Spleen (tissue), 11 donors: ENCODE measurements around the gene ERI3. TPM values are rescaled to one million over a fixed set of nuclear protein-coding genes. Genes with fewer than 3 reads are reported as not detected.

Experiments
- DNase-seq: peaks from one replicate; pipeline ENCODE4 v3.0.0-alpha.2; 2020
- H3K27ac ChIP-seq, 8 donors: fragments of 200-600 bp; sonication (generic) in 7 of 8; 1 replicate in 4 of 8; 2 replicates in 4 of 8; pipeline versions ENCODE4 v1.5.0 to v1.8.0; 2016 to 2021; ENCODE audit warnings: inconsistent platforms in 4 of 8, mild to moderate bottlenecking in 4 of 8, moderate library complexity in 1 of 8
- H3K27me3 ChIP-seq, 7 donors: fragments of 200-600 bp; sonication (generic) in 6 of 7; replicated peaks in 1 of 7; 1 replicate in 4 of 7; 2 replicates in 3 of 7; pipeline versions ENCODE4 v1.5.0 to v1.8.0; 2016 to 2021; ENCODE audit warnings: inconsistent platforms in 3 of 7, mild to moderate bottlenecking in 1 of 7
- H3K36me3 ChIP-seq, 6 donors: fragments of 200-600 bp; sonication (generic) in 5 of 6; 1 replicate in 4 of 6; 2 replicates in 2 of 6; pipeline versions ENCODE4 v1.5.0 to v1.8.0; 2016 to 2021; ENCODE audit warnings: inconsistent platforms in 2 of 6
- H3K4me1 ChIP-seq, 6 donors: fragments of 200-600 bp; sonication (generic) in 5 of 6; 1 replicate in 3 of 6; 2 replicates in 3 of 6; pipeline versions ENCODE4 v1.5.0 to v1.8.0; 2016 to 2021; ENCODE audit warnings: inconsistent platforms in 3 of 6
- H3K4me3 ChIP-seq, 8 donors: fragments of 200-600 bp; sonication (generic) in 7 of 8; 1 replicate in 4 of 8; 2 replicates in 4 of 8; pipeline versions ENCODE4 v1.5.0 to v1.8.0; 2016 to 2021; ENCODE audit warnings: inconsistent platforms in 4 of 8, mild to moderate bottlenecking in 4 of 8, moderate library complexity in 2 of 8
- H3K9me3 ChIP-seq, 8 donors: fragments of 200-600 bp; sonication (generic) in 7 of 8; 1 replicate in 4 of 8; 2 replicates in 4 of 8; pipeline versions ENCODE4 v1.5.0 to v1.8.0; 2016 to 2021; ENCODE audit warnings: inconsistent platforms in 4 of 8
- CTCF ChIP-seq, 11 experiments: fragments of 200-600 bp in 7 of 11; fragments of 450-650 bp in 4 of 11; sonication (generic) in 4 of 11; IDR thresholded peaks in 8 of 11; conservative IDR thresholded peaks in 3 of 11; 1 replicate in 7 of 11; 2 replicates in 4 of 11; pipeline versions ENCODE4 v1.4.0 to v1.8.0; 2016 to 2021; ENCODE audit warnings: antibody characterized with exemption in 11 of 11, inconsistent platforms in 4 of 11, mild to moderate bottlenecking in 1 of 11
- POLR2A ChIP-seq, 3 donors: fragments of 450-650 bp; IDR thresholded peaks; one replicate each; pipeline ENCODE4 v1.5.1; 2017; ENCODE audit warnings: antibody characterized with exemption in 3 of 3, mild to moderate bottlenecking in 1 of 3
- POLR2AphosphoS5 ChIP-seq, 3 donors: sonication (generic); formaldehyde crosslinking; IDR thresholded peaks; one replicate each; pipeline ENCODE4 v1.5.1; 2017; ENCODE audit warnings: antibody characterized with exemption in 3 of 3
- WGBS, 5 donors: extraction: QIAGEN DNeasy Blood & Tissue Kit in 3 of 5; methylation state at CpG; one replicate each; pipeline versions ENCODE4 v1.1.5 to v1.1.7; 2013 to 2018; 5-methylcytosine and 5-hydroxymethylcytosine counted together
- intact Hi-C: fragments of 100-400 bp; cut with DNase I; formaldehyde crosslinking; loops from one replicate; pipeline ENCODE4 v1.15.0; 2023; ENCODE audit warnings: low total_unique reads
- polyA plus RNA-seq, 3 donors: library from polyadenylated mRNA; stranded (reverse); fragments of 200-250 nt; gene quantifications; one replicate each; pipeline ENCODE4 v1.2.1, GENCODE V29; 2013
- total RNA-seq, 7 donors: library from RNA; depleted of rRNA in 3 of 7; stranded (reverse); fragments of >200 nt in 3 of 7; fragmentation: NEBNext Ultra II Directional in 4 of 7; extraction: Animal tissue kit (Norgen Biotek cat#: 25700) in 4 of 7; gene quantifications; one replicate each; pipeline versions ENCODE4 v1.1.0 to v1.2.1, GENCODE V29; 2016 to 2021
- donor health status: healthy with polysubstance abuse.
- donor health status: DM: no; HTN: no; CAD: no; lungs with moderate emphysema.
- donor health status: DM: no; HTN: no; CAD: no.
- donor health status: Bipolar disorder and iron deficiency.
- donor health status: healthy.
- donor health status: DM: no; HTN: no; CAD: no.
- donor health status: DM: yes; HTN: yes; CAD: no.

The ERI3 gene
- total and polyA plus RNA-seq, 10 donors, result 20.1 to 41.1 (median 27.3) TPM

- TF ChIP-seq CTCF (IDR thresholded peaks at IDR 0.05 in 8 of 11, conservative IDR thresholded peaks at IDR 0.05 in 3 of 11) (no peak), POLR2A (IDR thresholded peaks at IDR 0.05) (no peak), POLR2AphosphoS5 (IDR thresholded peaks at IDR 0.05) (no peak)
- no peak for DNase-seq
- Histone ChIP-seq H3K36me3 (no peaks in the 10 kb centered on the region), H3K4me1 (peaks cover 0 to 45% (median 4%) of the 10 kb centered on the region in 6 donors), H3K27ac (peak overlapping the region in 2 of 8 donors; percentile 36 to 38), H3K9me3 (no peaks in the 10 kb centered on the region), H3K4me3 (no peak overlapping the region), H3K27me3 (no peaks in the 10 kb centered on the region)
- intact Hi-C loops, result no loop called here
- WGBS, 5 donors, result 92 to 97% (median 94%) methylated on average over 4 of the region's 4 CpGs
These were observed 7.0 kb downstream of the ERI3 start for GRCh38 chr1:44348061-44348485.

GRCh38 chr1:44347280-44347679, 7.8 kb downstream of the ERI3 start:
- intact Hi-C loops, result no loop called here

GRCh38 chr1:44346878-44347277, 8.2 kb downstream of the ERI3 start:
- WGBS, 5 donors, result 85 to 92% (median 90%) methylated on average over 6 of the region's 6 CpGs
- intact Hi-C loops, result no loop called here
- H3K4me3 ChIP-seq, result no peak overlapping the region
- H3K27me3 ChIP-seq, result no peaks in the 10 kb centered on the region
- H3K4me1 ChIP-seq, result peaks cover 0 to 35% (median 0%) of the 10 kb centered on the region in 6 donors
- no peak for TF ChIP-seq POLR2AphosphoS5 (IDR thresholded peaks at IDR 0.05)
- no peak for TF ChIP-seq CTCF (IDR thresholded peaks at IDR 0.05 in 8 of 11, conservative IDR thresholded peaks at IDR 0.05 in 3 of 11)
- TF ChIP-seq POLR2A (IDR thresholded peaks at IDR 0.05), result no peak
- H3K9me3 ChIP-seq, result no peaks in the 10 kb centered on the region
- peaks cover 0 to 5% (median 1%) of the 10 kb centered on the region in 6 donors for H3K36me3 ChIP-seq
- DNase-seq, result no peak
- H3K27ac ChIP-seq, result peak overlapping the region in 3 of 8 donors; percentile 9 to 38 (median 19)

More at GRCh38 chr1:44347280-44347679, 7.8 kb downstream of the ERI3 start:
- TF ChIP-seq POLR2A (IDR thresholded peaks at IDR 0.05), result no peak
- no peak for TF ChIP-seq POLR2AphosphoS5 (IDR thresholded peaks at IDR 0.05)
- no peak for TF ChIP-seq CTCF (IDR thresholded peaks at IDR 0.05 in 8 of 11, conservative IDR thresholded peaks at IDR 0.05 in 3 of 11)
- H3K4me1 ChIP-seq, result peaks cover 0 to 37% (median 0%) of the 10 kb centered on the region in 6 donors
- peaks cover 0 to 1% (median 0%) of the 10 kb centered on the region in 6 donors for H3K36me3 ChIP-seq
- no peaks in the 10 kb centered on the region for H3K9me3 ChIP-seq
- 60 to 78% (median 70%) methylated on average over 4 of the region's 4 CpGs for WGBS, 5 donors
- DNase-seq, result no peak
- no peak overlapping the region for H3K4me3 ChIP-seq
- H3K27me3 ChIP-seq, result no peaks in the 10 kb centered on the region
- H3K27ac ChIP-seq, result peak overlapping the region in 3 of 8 donors; percentile 9 to 38 (median 19)

- H3K27me3 ChIP-seq, result no peaks in the 10 kb centered on the region
- no peaks in the 10 kb centered on the region for H3K9me3 ChIP-seq
- H3K4me1 ChIP-seq, result peaks cover 0 to 34% (median 0%) of the 10 kb centered on the region in 6 donors
- H3K4me3 ChIP-seq, result no peak overlapping the region
- intact Hi-C loops, result no loop called here
- H3K36me3 ChIP-seq, result peaks cover 0 to 12% (median 2%) of the 10 kb centered on the region in 6 donors
- no peak for DNase-seq
- H3K27ac ChIP-seq, result no peak overlapping the region
- WGBS, 5 donors, result 82 to 92% (median 88%) methylated on average over 2 of the region's 2 CpGs
- TF ChIP-seq POLR2AphosphoS5 (IDR thresholded peaks at IDR 0.05), result no peak
- no peak for TF ChIP-seq POLR2A (IDR thresholded peaks at IDR 0.05)
These were observed 8.9 kb downstream of the ERI3 start for GRCh38 chr1:44346184-44346583.
